Lower leg skin (tissue), 3 donors: ENCODE data around the gene MME.

Source experiments
- POLR2A ChIP-seq, 2 donors: fragments of 450-650 bp; IDR thresholded peaks; one replicate each; pipeline ENCODE4 v1.6.1; 2016 to 2017; ENCODE audit warnings: antibody characterized with exemption in 2 of 2, mild to moderate bottlenecking in 1 of 2, moderate library complexity in 1 of 2
- TF ChIP-seq, protein P1 (sequence below), 3 donors: fragments of 450-650 bp; IDR thresholded peaks; one replicate each; pipeline ENCODE4 v1.5.1; 2016; ENCODE audit warnings: antibody characterized with exemption in 3 of 3, mild to moderate bottlenecking in 3 of 3, moderate library complexity in 2 of 3

DNA sequence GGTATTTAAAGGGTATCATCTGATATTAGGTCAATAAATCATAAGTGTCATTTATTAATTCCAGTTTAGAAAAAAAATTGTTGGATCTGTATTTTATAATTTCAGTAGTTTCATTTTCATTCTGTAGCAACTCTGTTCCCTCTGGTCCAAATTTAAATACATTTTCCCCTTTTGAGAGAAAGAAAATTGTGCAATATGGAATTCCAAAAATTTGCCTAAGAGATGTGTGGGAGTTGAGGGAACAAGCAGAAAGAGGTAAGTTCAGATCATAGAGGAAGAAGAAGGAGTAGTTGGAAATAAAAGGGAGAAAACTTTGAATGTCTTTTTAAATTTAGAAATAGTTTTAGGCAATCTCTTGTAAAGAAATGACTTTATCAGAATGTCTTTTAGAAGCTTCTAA, 48.9 kb upstream of the MME start:
- TF ChIP-seq, protein P1, sequence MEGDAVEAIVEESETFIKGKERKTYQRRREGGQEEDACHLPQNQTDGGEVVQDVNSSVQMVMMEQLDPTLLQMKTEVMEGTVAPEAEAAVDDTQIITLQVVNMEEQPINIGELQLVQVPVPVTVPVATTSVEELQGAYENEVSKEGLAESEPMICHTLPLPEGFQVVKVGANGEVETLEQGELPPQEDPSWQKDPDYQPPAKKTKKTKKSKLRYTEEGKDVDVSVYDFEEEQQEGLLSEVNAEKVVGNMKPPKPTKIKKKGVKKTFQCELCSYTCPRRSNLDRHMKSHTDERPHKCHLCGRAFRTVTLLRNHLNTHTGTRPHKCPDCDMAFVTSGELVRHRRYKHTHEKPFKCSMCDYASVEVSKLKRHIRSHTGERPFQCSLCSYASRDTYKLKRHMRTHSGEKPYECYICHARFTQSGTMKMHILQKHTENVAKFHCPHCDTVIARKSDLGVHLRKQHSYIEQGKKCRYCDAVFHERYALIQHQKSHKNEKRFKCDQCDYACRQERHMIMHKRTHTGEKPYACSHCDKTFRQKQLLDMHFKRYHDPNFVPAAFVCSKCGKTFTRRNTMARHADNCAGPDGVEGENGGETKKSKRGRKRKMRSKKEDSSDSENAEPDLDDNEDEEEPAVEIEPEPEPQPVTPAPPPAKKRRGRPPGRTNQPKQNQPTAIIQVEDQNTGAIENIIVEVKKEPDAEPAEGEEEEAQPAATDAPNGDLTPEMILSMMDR (IDR thresholded peaks at IDR 0.05) = no peak
- no peak for TF ChIP-seq POLR2A (IDR thresholded peaks at IDR 0.05)
